ENCODE results near the gene NET1.

NET1 gene

GRCh38 chr10:5442065-5442989 lies 30.0 kb downstream of the NET1 start:
- peak; percentile 70 for DNase-seq (ENCODE audit: low spot score)

- DNase-seq (ENCODE audit: low spot score) = no peak
These were observed 30.6 kb downstream of the NET1 start for GRCh38 chr10:5442990-5443370.

- no peak for DNase-seq (ENCODE audit: low spot score)
These were observed 31.1 kb downstream of the NET1 start for GRCh38 chr10:5443429-5443828.

GRCh38 chr10:5445006-5445405 lies 32.6 kb downstream of the NET1 start:
- no peak for DNase-seq (ENCODE audit: low spot score)

GRCh38 chr10:5446390-5446926 lies 34.1 kb downstream of the NET1 start:
- peak; percentile 57 for DNase-seq (ENCODE audit: low spot score)

- no peak for DNase-seq (ENCODE audit: low spot score)
These were observed 34.7 kb downstream of the NET1 start for GRCh38 chr10:5447056-5447455.

- DNase-seq (ENCODE audit: low spot score) = peak; percentile 57
These were observed 35.3 kb downstream of the NET1 start for GRCh38 chr10:5447611-5448071.

GRCh38 chr10:5448333-5449001 lies 36.1 kb downstream of the NET1 start:
- DNase-seq (ENCODE audit: low spot score) = no peak

GRCh38 chr10:5449227-5449626 lies 36.9 kb downstream of the NET1 start:
- no peak for DNase-seq (ENCODE audit: low spot score)

GRCh38 chr10:5449823-5450222 lies 37.5 kb downstream of the NET1 start:
- DNase-seq (ENCODE audit: low spot score) = no peak

GRCh38 chr10:5450605-5451384 lies 38.4 kb downstream of the NET1 start:
- no peak for DNase-seq (ENCODE audit: low spot score)

- no peak for DNase-seq (ENCODE audit: low spot score)
These were observed 41.6 kb downstream of the NET1 start for GRCh38 chr10:5453749-5454489.

- DNase-seq (ENCODE audit: low spot score) = no peak
These were observed 44.2 kb downstream of the NET1 start for GRCh38 chr10:5456563-5456962.

GRCh38 chr10:5457741-5458140 lies 45.4 kb downstream of the NET1 start:
- DNase-seq (ENCODE audit: low spot score) = no peak

GRCh38 chr10:5458425-5458824 lies 46.1 kb downstream of the NET1 start:
- DNase-seq (ENCODE audit: low spot score) = no peak

- no peak for DNase-seq (ENCODE audit: low spot score)
These were observed 46.8 kb downstream of the NET1 start for GRCh38 chr10:5458949-5459747.

GRCh38 chr10:5460468-5461202 lies 48.3 kb downstream of the NET1 start:
- no peak for DNase-seq (ENCODE audit: low spot score)

- no peak for DNase-seq (ENCODE audit: low spot score)
These were observed 48.8 kb downstream of the NET1 start for GRCh38 chr10:5461203-5461588.

GRCh38 chr10:5461914-5462840 lies 49.8 kb downstream of the NET1 start:
- DNase-seq (ENCODE audit: low spot score) = no peak

Data from CD4-positive, alpha-beta T cell treated with Interleukin-2 at 100 ng/mL for 4 hours (primary cell).